HG02840 (cell line): ENCODE measurements around the gene CLEC10A.
A peak's percentile ranks its signal among the peaks of the same experiment; 100 is the strongest.

Experiments used
- ATAC-seq: cut with Tn5 transposase; IDR thresholded peaks from one replicate; pipeline ENCODE4 v1.9.1; 2021; ENCODE audit warnings: mild to moderate bottlenecking, moderate library complexity, moderate number of reproducible peaks; ENCODE audit not compliant: unreplicated experiment, low FRiP score

Gene CLEC10A

DNA sequence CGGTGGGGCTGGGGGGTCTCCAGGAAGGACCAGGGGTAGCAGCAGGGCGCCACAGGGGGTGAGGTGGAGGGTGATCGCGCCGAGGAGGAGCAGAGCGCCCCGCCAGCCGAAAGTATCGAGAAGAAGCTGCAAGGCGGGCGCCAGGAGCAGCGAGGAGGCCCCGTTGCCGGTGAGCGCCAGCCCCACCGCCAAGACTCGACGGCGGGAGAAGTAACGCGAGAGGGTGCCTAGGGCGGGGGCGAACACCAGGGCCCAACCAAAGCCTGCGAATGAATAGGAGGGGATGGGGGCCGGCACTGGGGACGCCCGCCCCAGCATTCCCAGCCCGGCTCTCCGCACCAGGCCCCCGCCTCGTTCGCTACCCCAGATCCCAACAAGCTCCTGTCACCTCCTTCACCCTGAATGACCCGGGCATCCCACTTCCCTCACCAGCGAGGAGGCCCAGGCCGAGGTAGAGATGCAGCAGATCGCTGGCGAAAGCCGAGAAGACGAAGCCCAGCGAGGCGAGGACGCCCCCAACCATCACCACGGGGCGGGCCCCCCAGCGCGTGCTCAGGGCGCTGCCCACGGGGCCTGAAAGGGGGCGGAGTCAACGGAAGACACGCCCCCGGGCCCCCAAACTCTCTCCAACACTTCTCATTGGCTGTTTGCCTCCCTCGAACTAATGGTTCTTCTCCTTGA, 37.4 kb downstream of the CLEC10A start:
- no peak for ATAC-seq

- ATAC-seq, result no peak
Measured at GRCh38 chr17:7041607-7042500, 38.2 kb downstream of the CLEC10A start.

- no peak for ATAC-seq
Measured at GRCh38 chr17:7039832-7040231, 40.2 kb downstream of the CLEC10A start.

DNA sequence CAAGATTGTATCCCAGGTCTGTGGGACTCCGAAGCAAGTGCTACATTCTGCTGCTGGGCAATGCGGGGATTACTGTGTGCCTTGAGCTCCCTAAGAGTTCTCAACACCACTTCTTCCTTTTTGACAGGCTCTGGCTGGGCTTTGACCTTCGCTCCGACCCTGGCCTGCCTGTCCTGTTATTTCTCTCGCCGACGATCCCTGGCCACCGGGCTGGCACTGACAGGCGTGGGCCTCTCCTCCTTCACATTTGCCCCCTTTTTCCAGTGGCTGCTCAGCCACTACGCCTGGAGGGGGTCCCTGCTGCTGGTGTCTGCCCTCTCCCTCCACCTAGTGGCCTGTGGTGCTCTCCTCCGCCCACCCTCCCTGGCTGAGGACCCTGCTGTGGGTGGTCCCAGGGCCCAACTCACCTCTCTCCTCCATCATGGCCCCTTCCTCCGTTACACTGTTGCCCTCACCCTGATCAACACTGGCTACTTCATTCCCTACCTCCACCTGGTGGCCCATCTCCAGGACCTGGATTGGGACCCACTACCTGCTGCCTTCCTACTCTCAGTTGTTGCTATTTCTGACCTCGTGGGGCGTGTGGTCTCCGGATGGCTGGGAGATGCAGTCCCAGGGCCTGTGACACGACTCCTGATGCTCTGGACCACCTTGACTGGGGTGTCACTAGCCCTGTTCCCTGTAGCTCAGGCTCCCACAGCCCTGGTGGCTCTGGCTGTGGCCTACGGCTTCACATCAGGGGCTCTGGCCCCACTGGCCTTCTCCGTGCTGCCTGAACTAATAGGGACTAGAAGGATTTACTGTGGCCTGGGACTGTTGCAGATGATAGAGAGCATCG, 41.8 kb downstream of the CLEC10A start:
- ATAC-seq, result no peak

GRCh38 chr17:7035591-7036368, 44.3 kb downstream of the CLEC10A start, which contains the start of gene SLC16A13:
TSS of gene SLC16A13 (plus strand) at chr17:7036015. CDS start at chr17:7036383, 368 bp downstream.
- ATAC-seq, result peak; percentile 95

GRCh38 chr17:7034955-7035590, 45.0 kb downstream of the CLEC10A start:
- ATAC-seq, result peak; percentile 11

DNA sequence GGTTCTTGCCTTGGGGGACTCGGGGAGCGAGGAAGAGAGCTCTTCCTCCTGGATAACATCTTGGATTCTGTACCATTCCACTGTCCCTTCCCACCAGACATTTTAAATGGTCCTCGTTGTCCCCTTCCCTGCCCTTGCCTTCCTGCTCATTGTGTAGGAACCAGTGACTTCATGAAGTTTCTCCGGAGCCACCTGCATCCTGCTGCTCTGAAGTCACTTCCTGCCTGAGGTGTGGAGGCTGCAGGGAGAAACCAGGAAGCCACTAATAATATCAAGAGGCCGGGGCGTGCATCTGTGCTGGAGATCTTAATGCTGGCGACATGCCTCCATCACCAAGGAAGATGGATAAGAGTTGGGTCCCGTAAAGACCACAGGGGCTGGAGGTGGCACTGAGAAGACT, 50.4 kb downstream of the CLEC10A start:
- ATAC-seq, result no peak

GRCh38 chr17:7029096-7029495, 51.0 kb downstream of the CLEC10A start:
- ATAC-seq, result no peak

- no peak for ATAC-seq
Measured at GRCh38 chr17:7027335-7027734, 52.7 kb downstream of the CLEC10A start.

DNA sequence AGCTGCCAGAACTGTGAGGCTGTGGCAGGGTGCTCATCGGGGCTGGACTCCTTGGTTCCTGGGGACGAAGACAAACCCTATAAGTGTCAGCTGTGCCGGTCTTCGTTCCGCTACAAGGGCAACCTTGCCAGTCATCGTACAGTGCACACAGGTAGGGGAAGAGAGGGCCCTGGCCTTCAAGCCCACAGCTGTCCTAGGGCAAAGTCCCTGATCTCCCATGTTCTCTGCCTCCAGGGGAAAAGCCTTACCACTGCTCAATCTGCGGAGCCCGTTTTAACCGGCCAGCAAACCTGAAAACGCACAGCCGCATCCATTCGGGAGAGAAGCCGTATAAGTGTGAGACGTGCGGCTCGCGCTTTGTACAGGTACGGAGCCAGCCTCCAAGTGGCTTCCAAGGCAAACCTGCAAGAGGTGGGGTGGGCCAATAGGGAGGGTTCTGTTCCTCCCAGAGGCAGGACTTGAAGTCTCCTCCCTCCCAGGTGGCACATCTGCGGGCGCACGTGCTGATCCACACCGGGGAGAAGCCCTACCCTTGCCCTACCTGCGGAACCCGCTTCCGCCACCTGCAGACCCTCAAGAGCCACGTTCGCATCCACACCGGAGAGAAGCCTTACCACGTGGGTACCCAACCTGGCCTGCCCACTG, 53.5 kb downstream of the CLEC10A start:
- ATAC-seq, result no peak

DNA sequence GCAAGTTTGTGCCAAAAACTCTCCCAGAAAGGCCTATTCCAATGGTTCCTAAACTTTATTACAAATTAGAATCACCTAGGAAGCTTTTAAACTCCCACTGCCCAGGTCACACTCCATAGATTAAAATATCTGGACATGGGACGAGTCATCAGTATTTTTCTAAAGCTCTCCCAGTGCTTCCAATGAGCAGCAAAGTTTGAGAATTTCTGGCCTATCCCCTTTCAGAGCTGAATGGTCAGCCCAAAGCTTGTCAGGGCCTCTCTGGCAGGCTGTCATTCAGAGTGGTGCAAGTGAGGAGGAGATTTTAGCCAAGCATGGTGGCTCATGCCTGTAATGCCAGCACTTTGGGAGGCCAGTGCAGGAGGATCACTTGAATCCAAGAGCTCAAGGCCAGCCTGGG, 54.8 kb downstream of the CLEC10A start:
- ATAC-seq, result no peak
